DMS153 (cell line): ENCODE results near the gene RPL19.
"Not testable (repeated sequence)": the region's sequence is repeated elsewhere in the genome, so short reads cannot be mapped to it uniquely, and the experiment has no call there.

Experiments used
- DNase-seq: peaks from one replicate; lab custom pipeline; 2025; lab: John Stamatoyannopoulos, UW

Gene RPL19

GRCh38 chr17:39244016-39244599, 44.0 kb downstream of the RPL19 start:
- no peak for DNase-seq

- DNase-seq = peak; percentile 77
Measured at GRCh38 chr17:39244600-39245570, 44.8 kb downstream of the RPL19 start.

- DNase-seq = no peak
Measured at GRCh38 chr17:39246274-39246673, 46.2 kb downstream of the RPL19 start.

- not testable (repeated sequence) for DNase-seq
Measured at GRCh38 chr17:39250076-39250475, 50.0 kb downstream of the RPL19 start.

- DNase-seq = no peak
Measured at GRCh38 chr17:39251997-39252396, 51.9 kb downstream of the RPL19 start.

- DNase-seq = no peak
Measured at GRCh38 chr17:39252788-39253460, 52.8 kb downstream of the RPL19 start.
